ENCODE measurements around the gene SLC16A5.
A peak's percentile ranks its signal among the peaks of the same experiment; 100 is the strongest.
"Not testable (repeated sequence)": the region's sequence is repeated elsewhere in the genome, so short reads cannot be mapped to it uniquely, and the experiment has no call there.

Gene SLC16A5

GRCh38 chr17:75135946-75136345 is 48.2 kb downstream of the SLC16A5 start:
- DNase-seq, result no peak

DNA sequence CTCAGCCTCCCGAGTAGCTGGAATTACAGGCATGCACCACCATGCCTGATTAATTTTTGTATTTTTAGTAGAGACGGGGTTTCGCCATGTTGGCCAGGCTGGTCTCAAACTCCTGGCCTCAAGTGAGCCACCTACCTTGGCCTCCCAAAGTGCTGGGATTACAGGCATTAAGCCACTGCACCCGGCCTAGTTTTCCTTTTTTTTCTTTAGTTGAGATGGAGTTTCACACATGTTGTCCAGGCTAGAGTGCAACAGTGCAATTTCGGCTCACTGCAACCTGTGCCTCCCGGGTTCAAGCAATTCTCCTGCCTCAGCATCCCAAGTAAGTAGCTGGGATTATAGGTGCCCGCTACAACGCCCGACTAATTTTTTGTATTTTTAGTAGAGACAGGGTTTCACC is 50.0 kb downstream of the SLC16A5 start:
- not testable (repeated sequence) for DNase-seq

- DNase-seq, result no peak
Observed at GRCh38 chr17:75138519-75138918, 50.8 kb downstream of the SLC16A5 start.

GRCh38 chr17:75142236-75142971 is 54.6 kb downstream of the SLC16A5 start:
- DNase-seq, result no peak

GRCh38 chr17:75144816-75145512 is 57.2 kb downstream of the SLC16A5 start:
- DNase-seq, result no peak

GRCh38 chr17:75146592-75146991 is 58.8 kb downstream of the SLC16A5 start:
- DNase-seq, result no peak

- DNase-seq, result no peak
Observed at GRCh38 chr17:75147878-75148546, 60.3 kb downstream of the SLC16A5 start.

DNA sequence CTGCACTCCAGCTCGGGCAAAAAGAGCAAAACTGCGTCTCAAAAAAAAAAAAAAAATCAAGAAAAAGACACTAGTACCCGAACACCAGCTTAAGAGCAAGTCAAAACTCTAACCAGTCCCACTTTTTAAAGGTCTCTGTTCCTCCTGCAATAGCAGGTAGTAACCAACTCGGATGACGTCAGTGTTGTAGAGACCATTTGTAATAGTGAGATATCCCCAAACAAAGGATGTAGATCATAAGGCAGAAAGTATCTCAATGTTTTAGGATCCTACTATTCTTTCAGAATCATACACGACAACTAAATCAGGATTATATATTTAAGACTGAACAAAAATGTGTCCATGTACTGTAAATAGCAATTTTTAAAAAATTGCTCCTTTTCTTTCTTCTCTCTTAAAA is 64.2 kb downstream of the SLC16A5 start:
- peak; percentile 67 for DNase-seq

DNA sequence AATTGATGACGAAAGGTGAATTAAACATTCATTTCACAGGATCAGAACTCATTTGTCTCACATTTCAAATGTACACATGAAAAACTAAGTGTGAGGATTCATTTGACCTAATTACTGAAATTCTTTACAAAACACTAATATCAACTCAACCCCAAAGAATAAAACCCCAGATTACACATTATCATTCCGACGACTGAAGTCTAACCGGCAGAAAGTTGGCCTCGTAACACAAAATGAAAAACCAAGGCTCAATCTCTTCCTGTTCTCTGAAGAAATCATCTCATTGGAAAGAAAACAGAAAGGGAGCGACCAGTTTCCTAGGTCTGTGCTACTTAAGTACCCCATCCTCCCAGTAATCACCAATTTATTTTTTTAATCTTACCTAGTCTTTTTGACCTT is 64.8 kb downstream of the SLC16A5 start:
- DNase-seq, result no peak

DNA sequence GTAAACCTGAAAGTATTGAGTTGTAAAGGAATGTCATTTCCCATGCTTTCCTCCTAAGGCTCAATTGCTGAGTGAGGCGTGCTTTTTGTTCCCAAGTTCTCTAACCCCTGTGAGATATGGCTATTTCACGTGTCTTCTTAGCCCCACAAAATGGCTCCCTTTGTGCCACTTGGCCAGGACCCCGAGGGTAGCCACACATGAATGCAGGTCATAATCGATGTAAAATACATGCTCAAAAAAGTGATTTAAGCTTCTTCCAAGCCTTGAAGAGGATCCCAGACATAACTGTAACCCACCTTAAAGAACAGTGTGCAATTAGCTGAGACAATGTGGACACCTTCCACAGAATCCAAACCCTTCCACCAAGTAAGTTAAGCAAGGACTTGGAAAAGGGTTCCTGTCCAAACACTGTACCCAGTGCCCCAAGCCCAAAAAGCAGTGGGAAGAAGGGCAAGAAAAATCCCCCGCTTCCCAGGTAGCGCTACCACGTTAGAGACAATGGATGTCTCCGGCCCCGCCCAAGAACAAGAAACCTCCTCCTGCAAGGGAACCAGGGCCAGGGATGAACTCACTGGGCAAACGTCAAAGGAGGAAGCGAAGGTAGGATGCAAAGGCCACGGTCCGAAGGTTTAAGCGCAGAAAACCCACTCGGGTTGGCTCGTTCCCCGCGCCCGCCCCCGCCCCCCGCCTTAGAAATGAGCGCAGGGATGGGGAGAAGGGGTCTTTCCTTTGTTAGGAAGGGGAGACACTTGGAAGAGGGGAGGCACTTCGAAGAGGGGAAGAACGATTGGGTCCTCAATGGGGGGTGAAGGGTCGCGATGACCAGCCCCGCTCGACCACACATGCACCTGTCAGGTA is 65.4 kb downstream of the SLC16A5 start:
- DNase-seq, result peak; percentile 86

DNA sequence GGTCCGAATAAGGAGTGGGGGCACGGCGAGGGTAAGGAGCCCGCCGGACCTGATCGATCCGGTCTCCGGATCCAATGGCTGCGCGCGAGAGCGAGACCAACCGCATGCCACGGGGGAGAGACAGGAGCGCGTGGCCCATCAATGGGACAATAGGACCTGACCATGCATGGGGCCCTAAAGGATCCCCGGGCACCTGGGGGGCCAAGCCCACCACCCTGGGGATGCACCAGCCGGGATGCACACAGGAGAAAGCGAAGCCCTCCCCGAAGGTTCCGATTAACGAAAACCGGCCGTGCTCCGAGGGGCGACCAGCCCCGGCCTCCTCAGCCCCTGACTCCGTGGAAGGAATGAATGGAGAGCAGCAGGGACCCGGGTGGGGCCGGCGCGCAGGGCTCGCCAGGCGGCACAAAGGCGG is 66.0 kb downstream of the SLC16A5 start:
- no peak for DNase-seq

DNA sequence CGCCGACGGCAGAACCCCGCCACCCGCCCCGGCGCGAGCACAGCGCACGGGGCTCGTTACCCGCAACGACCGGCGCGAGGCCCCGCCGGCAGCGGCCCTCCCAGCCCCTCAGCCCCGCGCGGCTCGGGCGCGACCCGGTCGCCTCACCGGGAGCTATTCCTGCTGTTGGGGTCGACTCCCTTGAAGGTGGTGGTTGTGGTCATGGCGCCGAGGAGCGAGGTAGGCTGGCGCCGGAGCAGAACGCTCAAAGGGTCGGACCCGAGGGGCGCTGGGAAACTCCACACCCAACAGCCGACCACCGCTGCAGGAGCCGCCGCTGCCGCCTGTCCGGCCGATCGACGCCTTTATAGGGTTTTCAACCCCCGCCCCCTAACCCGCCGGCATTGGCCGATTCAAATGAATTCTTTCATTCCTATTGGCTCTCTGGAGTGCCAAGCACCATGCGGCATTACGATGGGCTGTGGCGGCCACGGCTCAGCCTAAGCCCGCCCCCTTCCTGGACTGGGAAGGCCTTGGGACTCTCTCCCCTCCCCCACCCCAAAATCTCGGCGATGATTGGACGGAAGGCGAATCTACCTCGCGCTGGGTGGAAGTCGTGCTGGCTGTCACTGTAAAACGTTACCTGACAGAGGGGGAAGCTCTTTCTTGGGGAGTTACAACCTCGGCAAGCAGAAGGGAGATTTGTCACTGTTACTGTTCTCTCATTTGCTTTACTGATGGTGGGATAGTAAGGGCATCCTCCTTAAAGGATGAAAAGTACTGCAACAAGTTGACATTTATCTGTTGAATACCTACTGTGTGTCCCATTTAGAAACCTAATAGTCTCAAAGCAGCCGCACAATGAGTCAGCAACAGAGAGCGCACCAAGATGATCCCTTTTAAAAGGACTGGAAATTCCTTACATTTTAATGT is 66.7 kb downstream of the SLC16A5 start, which contains the start of gene JPT1:
Gene JPT1, minus strand, starts transcription at position 318 of the 912 bp plus-strand sequence. Its CDS starts 115 bp downstream, at position 203.
- DNase-seq, result peak; percentile 99

DNA sequence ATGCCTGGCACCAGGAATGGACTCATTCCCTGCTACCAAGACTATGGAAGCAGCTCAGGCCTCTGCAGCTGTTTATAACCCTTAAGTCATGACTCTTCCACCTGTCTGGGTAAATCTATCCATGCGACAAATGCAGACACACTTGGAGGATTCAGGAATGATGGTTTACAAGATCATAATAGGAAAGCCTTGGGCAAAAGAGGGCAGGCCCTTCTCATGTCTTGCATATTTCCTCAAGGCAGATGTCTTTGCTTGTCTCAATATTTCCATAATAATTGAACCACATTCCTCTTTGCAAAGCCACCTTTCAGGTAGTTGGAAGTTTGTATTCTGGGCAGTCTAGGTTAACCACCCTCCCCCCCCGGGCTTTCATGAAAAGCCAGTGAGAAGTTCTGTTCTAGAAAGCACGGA is 67.4 kb downstream of the SLC16A5 start:
- peak; percentile 60 for DNase-seq

Measured in eye (tissue), 1 donor.